SK-N-SH treated with all-trans-retinoic acid at 6 μM for 48 hours (cell line): ENCODE results near the gene TEX2.

ENCODE experiments used
- RARB ChIP-seq: fragments of 250-450 bp; sonication (Bioruptor Pico); IDR thresholded peaks from 2 replicates; pipeline ENCODE4 v1.8.0; 2021; ENCODE audit warnings: mild to moderate bottlenecking, moderate library complexity
- SNAI2 ChIP-seq: fragments of 250-450 bp; sonication (Bioruptor Pico); IDR thresholded peaks from 2 replicates; pipeline ENCODE4 v1.5.0; 2020; ENCODE audit warnings: mild to moderate bottlenecking, moderate library complexity

DNA sequence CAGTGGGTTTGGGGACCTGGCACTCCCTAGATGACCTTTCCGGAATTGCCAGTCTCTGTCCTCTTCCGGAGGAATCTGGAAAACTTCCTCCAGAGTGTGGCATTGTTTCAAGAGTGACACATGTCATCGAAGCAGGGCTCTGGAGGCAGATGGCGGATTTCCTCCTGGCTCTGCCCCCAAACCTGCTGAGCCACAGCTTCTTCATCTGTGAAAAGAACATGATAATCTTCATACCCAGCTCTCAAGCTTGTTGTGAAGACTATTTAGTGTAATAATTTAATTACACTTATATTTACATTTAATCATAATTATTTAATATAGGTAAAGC lies 19.7 kb upstream of the TEX2 start:
- TF ChIP-seq RARB (CRISPR knock-in tag) (no peak), SNAI2 (CRISPR knock-in tag) (no peak)
